GM18507 (cell line): ENCODE data around the gene LENG8.

Experiments used
- DNase-seq: peaks from one replicate; pipeline ENCODE4 v3.0.0; 2011; ENCODE audit warnings: low read depth; ENCODE audit not compliant: insufficient read length; ENCODE audit errors: extremely low spot score
- FAIRE-seq: peaks from 2 replicates; lab custom pipeline; 2011; peaks lifted over from hg19 to GRCh38; lab: Jason Lieb, UNC

Gene LENG8

GRCh38 chr19:54448774-54449700 lies at the start of gene LENG8:
Gene LENG8 (plus strand): TSS chr19:54449199. CDS start chr19:54451345, 2,146 bp downstream.
- peak; percentile 98 for FAIRE-seq
- DNase-seq: peak; percentile 92

- DNase-seq (no peak), FAIRE-seq (no peak)
Observed at GRCh38 chr19:54400913-54401312, 48.1 kb upstream of the LENG8 start.

- no peak for DNase-seq
- no peak for FAIRE-seq
Observed at GRCh38 chr19:54403054-54403453, 45.9 kb upstream of the LENG8 start.

- DNase-seq: no peak
- no peak for FAIRE-seq
Observed at GRCh38 chr19:54405628-54406027, 43.4 kb upstream of the LENG8 start.

GRCh38 chr19:54407780-54408179 lies 41.2 kb upstream of the LENG8 start:
- FAIRE-seq: no peak
- no peak for DNase-seq

GRCh38 chr19:54408456-54409026 lies 40.5 kb upstream of the LENG8 start:
- DNase-seq (no peak), FAIRE-seq (no peak)

- FAIRE-seq (no peak), DNase-seq (no peak)
Observed at GRCh38 chr19:54411033-54411432, 38.0 kb upstream of the LENG8 start.

GRCh38 chr19:54412877-54413276 lies 36.1 kb upstream of the LENG8 start:
- DNase-seq (no peak), FAIRE-seq (no peak)

GRCh38 chr19:54414156-54414555 lies 34.8 kb upstream of the LENG8 start:
- DNase-seq (no peak), FAIRE-seq (no peak)

- FAIRE-seq: no peak
- no peak for DNase-seq
Observed at GRCh38 chr19:54415208-54415900, 33.6 kb upstream of the LENG8 start, which contains the start of gene TTYH1. Gene TTYH1 (plus strand): TSS chr19:54415464. CDS start chr19:54415553, 89 bp downstream.

GRCh38 chr19:54415901-54416673 lies 32.9 kb upstream of the LENG8 start:
- DNase-seq (no peak), FAIRE-seq (no peak)

- FAIRE-seq (no peak), DNase-seq (no peak)
Observed at GRCh38 chr19:54416695-54417491, 32.1 kb upstream of the LENG8 start.

- no peak for DNase-seq
- peak; percentile 51 for FAIRE-seq
Observed at GRCh38 chr19:54418030-54418929, 30.7 kb upstream of the LENG8 start.

GRCh38 chr19:54418930-54419800 lies 29.8 kb upstream of the LENG8 start:
- DNase-seq (no peak), FAIRE-seq (no peak)

- DNase-seq (no peak), FAIRE-seq (no peak)
Observed at GRCh38 chr19:54420068-54420382, 29.0 kb upstream of the LENG8 start.

GRCh38 chr19:54420383-54421168 lies 28.4 kb upstream of the LENG8 start:
- DNase-seq (no peak), FAIRE-seq (no peak)
